ENCODE results near the gene DNAH7. TPM values are rescaled to one million over a fixed set of nuclear protein-coding genes. Genes with fewer than 3 reads are reported as not detected.
A peak's percentile ranks its signal among the peaks of the same experiment; 100 is the strongest.

Gene DNAH7
- total and polyA plus RNA-seq, 2 of the 8 experiments (the other 6 are each of a cell fraction or from before 2014, with no cell fraction given) = 0.07 to 0.08 TPM

DNA sequence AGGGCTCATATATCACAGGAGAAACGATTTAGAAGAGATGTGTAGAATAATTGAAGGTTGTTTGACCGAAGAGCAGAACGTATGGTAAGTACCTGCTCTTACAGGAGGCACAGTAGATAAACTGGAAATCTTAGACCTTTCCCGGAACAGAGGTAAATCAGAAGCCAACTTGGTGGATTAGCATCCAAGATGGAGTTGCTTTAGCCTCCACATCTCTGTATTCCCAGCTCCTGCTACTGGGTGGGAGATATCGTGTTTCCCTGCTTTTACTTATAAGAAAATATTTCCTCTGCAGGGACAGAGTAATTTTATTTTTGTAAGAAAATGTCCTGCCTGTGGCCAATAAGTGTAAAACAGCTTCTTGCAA is 247.1 kb downstream of the DNAH7 start:
- H3K18ac ChIP-seq (ENCODE audit: extremely low read depth, low read length) = no peak overlapping the region
- H3K9me3 ChIP-seq (ENCODE audit: insufficient read depth in 2 of 2, low read depth in 1 of 2, low read length in 1 of 2) = no peaks in the 10 kb centered on the region
- H3K4me1 ChIP-seq (replicated peaks in 1 of 4; ENCODE audit: control insufficient read depth in 3 of 4, insufficient read depth in 4 of 4, low read length in 3 of 4) = 0 out of 7 replicates have a peak, but pooled peaks cover 0 to 2% (median 0%) of the 10 kb centered on the region in 4 experiments
- H3K79me1 ChIP-seq (ENCODE audit: low read depth, low read length) = no peaks in the 10 kb centered on the region
- no peak overlapping the region for H3K56ac ChIP-seq (replicated peaks; ENCODE audit: insufficient read length, low read depth, low read length)
- DNase-seq (ENCODE audit: low read depth in 1 of 2, low spot score in 2 of 2) (no peak), FAIRE-seq (no peak)
- H3K23me2 ChIP-seq (ENCODE audit: low read depth, low read length) = no peaks in the 10 kb centered on the region
- no peaks in the 10 kb centered on the region for H3K27me3 ChIP-seq (replicated peaks in 1 of 4; ENCODE audit: control insufficient read depth in 3 of 4, extremely low read depth in 1 of 4, insufficient read depth in 3 of 4, low read length in 3 of 4)
- H3K4me3 ChIP-seq (ENCODE audit: extremely low read depth in 1 of 4, insufficient read depth in 2 of 4, low read depth in 3 of 4, low read length in 4 of 4) = no peak overlapping the region
- no peak overlapping the region for H4K5ac ChIP-seq (ENCODE audit: insufficient read length, low read depth, low read length)
- no peak overlapping the region for H2BK12ac ChIP-seq (ENCODE audit: low read depth, low read length)
- H2AFZ ChIP-seq (ENCODE audit: low read length) = 0 out of 2 replicates have a peak overlapping the region, but pooled peaks have one; percentile 52
- CTCF ChIA-PET (ENCODE audit: partially characterized antibody) = no interaction called here
- H3K4me2 ChIP-seq (ENCODE audit: insufficient read depth in 1 of 2, low read depth in 2 of 2, low read length in 2 of 2) = no peak overlapping the region
- H2AK5ac ChIP-seq (ENCODE audit: low read depth, low read length) = no peak overlapping the region
- H3K27ac ChIP-seq (ENCODE audit: low read depth, low read length) = no peak overlapping the region
- no peak overlapping the region for H2BK120ac ChIP-seq (replicated peaks; ENCODE audit: low read depth, low read length)
- POLR2A ChIA-PET (ENCODE audit: partially characterized antibody) = no interaction called here
- no peak overlapping the region for H3K9ac ChIP-seq (replicated peaks in 1 of 4; ENCODE audit: extremely low read depth in 1 of 4, low read depth in 3 of 4, low read length in 3 of 4)
- no peak overlapping the region for H4K8ac ChIP-seq (ENCODE audit: extremely low read depth, insufficient read depth, low read length)
- no peak overlapping the region for H3K14ac ChIP-seq (ENCODE audit: insufficient read length)
- no peaks in the 10 kb centered on the region for H3K36me3 ChIP-seq (ENCODE audit: control insufficient read depth in 2 of 4, insufficient read depth in 4 of 4, low read length in 3 of 4)
- no peak overlapping the region for H2BK15ac ChIP-seq (ENCODE audit: low read length)
- no peaks in the 10 kb centered on the region for H4K20me1 ChIP-seq (replicated peaks in 1 of 2; ENCODE audit: control insufficient read depth in 1 of 2, insufficient read depth in 2 of 2, low read length in 2 of 2)
- H3K79me2 ChIP-seq (ENCODE audit: control insufficient read depth in 1 of 2, insufficient read depth in 2 of 2, low read length in 2 of 2) = no peaks in the 10 kb centered on the region
- H4K91ac ChIP-seq (replicated peaks; ENCODE audit: insufficient read length, low read length) = no peak overlapping the region
- H3K23ac ChIP-seq (ENCODE audit: insufficient read length) = no peak overlapping the region
- H3K4ac ChIP-seq (replicated peaks; ENCODE audit: insufficient read length, low read depth, low read length) = no peak overlapping the region
- 0 out of 2 replicates have a peak overlapping the region, but pooled peaks have one; percentile 49 for H2BK20ac ChIP-seq (ENCODE audit: low read length)
- WGBS, 2 experiments (ENCODE audit: extremely low coverage in 1 of 2, insufficient coverage in 1 of 2, insufficient read length in 1 of 2, insufficient replicate concordance in 2 of 2, low coverage in 1 of 2, low lambda C conversion rate in 2 of 2, missing lambda C conversion rate in 1 of 2) = 85% methylated on average over 5 of the region's 5 CpGs; no CpG with 5 or more reads in 1 of the 2 experiments
- no peak overlapping the region for H2BK5ac ChIP-seq (ENCODE audit: low read depth, low read length)
- TF ChIP-seq EP300 (IDR thresholded peaks at IDR 0.05; ENCODE audit: borderline replicate concordance in 1 of 2, low read depth in 2 of 2, low read length in 2 of 2) = no peak
- TF ChIP-seq ZNF274 (IDR thresholded peaks at IDR 0.05; ENCODE audit: borderline replicate concordance, extremely low read depth, low read length) = no peak
- no peak for TF ChIP-seq KDM5A (IDR thresholded peaks at IDR 0.05; ENCODE audit: low read length)
- TF ChIP-seq CREB1 (IDR thresholded peaks at IDR 0.05) = no peak
- no peak for TF ChIP-seq POLR2AphosphoS5 (IDR thresholded peaks at IDR 0.05; ENCODE audit: low read depth, low read length)
- no peak for TF ChIP-seq SUZ12 (IDR thresholded peaks at IDR 0.05; ENCODE audit: low read length)
- TF ChIP-seq RXRA (IDR thresholded peaks at IDR 0.05; ENCODE audit: insufficient read depth, low read depth, low read length) = no peak
- TF ChIP-seq, protein P1, sequence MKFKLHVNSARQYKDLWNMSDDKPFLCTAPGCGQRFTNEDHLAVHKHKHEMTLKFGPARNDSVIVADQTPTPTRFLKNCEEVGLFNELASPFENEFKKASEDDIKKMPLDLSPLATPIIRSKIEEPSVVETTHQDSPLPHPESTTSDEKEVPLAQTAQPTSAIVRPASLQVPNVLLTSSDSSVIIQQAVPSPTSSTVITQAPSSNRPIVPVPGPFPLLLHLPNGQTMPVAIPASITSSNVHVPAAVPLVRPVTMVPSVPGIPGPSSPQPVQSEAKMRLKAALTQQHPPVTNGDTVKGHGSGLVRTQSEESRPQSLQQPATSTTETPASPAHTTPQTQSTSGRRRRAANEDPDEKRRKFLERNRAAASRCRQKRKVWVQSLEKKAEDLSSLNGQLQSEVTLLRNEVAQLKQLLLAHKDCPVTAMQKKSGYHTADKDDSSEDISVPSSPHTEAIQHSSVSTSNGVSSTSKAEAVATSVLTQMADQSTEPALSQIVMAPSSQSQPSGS (IDR thresholded peaks at IDR 0.05; ENCODE audit: low read length) = no peak
- TF ChIP-seq CHD1 (IDR thresholded peaks at IDR 0.05; ENCODE audit: low read depth, low read length) = no peak
- TF ChIP-seq RFX5 (IDR thresholded peaks at IDR 0.05; ENCODE audit: borderline replicate concordance, low read depth, low read length) = no peak
- no peak for TF ChIP-seq SP2 (IDR thresholded peaks at IDR 0.05; ENCODE audit: low read length)
- TF ChIP-seq CHD2 (IDR thresholded peaks at IDR 0.05; ENCODE audit: low read length) = no peak
- TF ChIP-seq TEAD4 (IDR thresholded peaks at IDR 0.05; ENCODE audit: low read depth, low read length) = no peak
